MG63 (cell line): ENCODE data around the gene ERP44. TPM values are rescaled to one million over a fixed set of nuclear protein-coding genes. Genes with fewer than 3 reads are reported as not detected.
"Not testable (repeated sequence)": the region's sequence is repeated elsewhere in the genome, so short reads cannot be mapped to it uniquely, and the experiment has no call there.

ENCODE experiments used
- DNase-seq: peaks from one replicate; pipeline ENCODE4 v3.0.0-alpha.2; 2020
- H3K27me3 ChIP-seq: fragments of 250-450 bp; sonication (Bioruptor Pico); 2 replicates; pipeline ENCODE4 v1.5.1; 2020; ENCODE audit warnings: mild to moderate bottlenecking, moderate library complexity
- H3K36me3 ChIP-seq: fragments of 250-450 bp; sonication (Bioruptor Pico); 2 replicates; pipeline ENCODE4 v1.5.1; 2020; ENCODE audit warnings: mild to moderate bottlenecking, moderate library complexity
- H3K4me3 ChIP-seq: fragments of 250-450 bp; sonication (Bioruptor Pico); 2 replicates; pipeline ENCODE4 v1.5.1; 2020; ENCODE audit warnings: mild to moderate bottlenecking, moderate library complexity
- H3K9me3 ChIP-seq: fragments of 250-450 bp; sonication (Bioruptor Pico); 2 replicates; pipeline ENCODE4 v1.5.1; 2020; ENCODE audit warnings: mild to moderate bottlenecking, moderate library complexity
- total RNA-seq: library from RNA; depleted of rRNA; stranded (reverse); fragments of >200 nt; shearing (Covaris generic); gene quantifications from 2 replicates; pipeline ENCODE4 v1.2.3, GENCODE V29; 2014; ENCODE audit warnings: low replicate concordance; rRNA removed

Gene ERP44
- total RNA-seq = 9.3 and 9.9 TPM in 2 replicates

DNA sequence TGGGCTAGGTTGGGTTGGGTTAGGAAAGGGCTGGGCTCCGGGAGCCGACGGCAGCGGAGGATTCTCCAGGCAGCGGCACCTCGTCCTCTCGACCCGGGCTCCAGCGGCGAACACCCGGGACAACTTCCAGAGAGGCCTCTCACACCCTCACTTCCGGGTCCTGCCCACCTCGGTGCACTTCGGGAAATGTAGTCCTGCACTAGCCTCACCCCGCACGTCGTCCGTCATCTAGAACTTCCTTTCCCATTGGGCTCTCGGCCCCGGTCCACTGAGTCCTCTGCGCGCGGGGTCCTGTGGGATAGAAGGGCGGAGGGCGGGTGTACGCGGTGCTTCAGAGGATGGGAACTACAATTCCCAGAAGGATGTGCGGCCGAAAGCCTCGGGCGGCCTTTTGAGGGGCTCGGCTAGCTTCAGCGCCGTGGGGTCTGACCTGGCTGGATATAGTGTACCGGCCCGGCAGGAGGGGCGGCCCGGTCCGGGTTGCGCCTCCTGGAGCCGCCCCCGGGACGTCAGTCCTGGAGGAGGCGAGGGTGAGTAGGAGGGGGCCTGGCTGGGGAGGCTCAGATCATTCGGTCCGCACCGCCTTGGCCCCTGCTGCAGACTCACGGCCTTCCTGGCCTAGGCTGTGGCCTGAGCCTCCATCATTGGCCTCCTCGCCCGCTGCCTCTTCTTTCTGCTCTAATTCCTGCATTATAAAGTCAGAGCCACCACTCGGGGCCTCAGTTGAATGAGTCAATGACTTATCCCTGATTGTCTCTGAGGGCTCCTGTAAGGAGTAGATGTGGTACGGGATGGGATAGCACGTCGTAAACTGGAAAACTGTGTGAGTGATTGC, at the start of gene ERP44, which contains the start of gene INVS:
Gene ERP44, minus strand, starts transcription at position 114 of the 835 bp plus-strand sequence. CDS start 160 bp downstream, outside the sequence.
Gene INVS, plus strand, starts transcription at position 357 of the 835 bp plus-strand sequence. CDS start 5,279 bp downstream, outside the sequence.
- Histone ChIP-seq H3K27me3 (no peaks in the 10 kb centered on the region), H3K4me3 (peak within 1 kb of the TSS; percentile 79), H3K36me3 (peaks cover 7% of the 10 kb centered on the region), H3K9me3 (no peaks in the 10 kb centered on the region)
- peak; percentile 99 for DNase-seq

DNA sequence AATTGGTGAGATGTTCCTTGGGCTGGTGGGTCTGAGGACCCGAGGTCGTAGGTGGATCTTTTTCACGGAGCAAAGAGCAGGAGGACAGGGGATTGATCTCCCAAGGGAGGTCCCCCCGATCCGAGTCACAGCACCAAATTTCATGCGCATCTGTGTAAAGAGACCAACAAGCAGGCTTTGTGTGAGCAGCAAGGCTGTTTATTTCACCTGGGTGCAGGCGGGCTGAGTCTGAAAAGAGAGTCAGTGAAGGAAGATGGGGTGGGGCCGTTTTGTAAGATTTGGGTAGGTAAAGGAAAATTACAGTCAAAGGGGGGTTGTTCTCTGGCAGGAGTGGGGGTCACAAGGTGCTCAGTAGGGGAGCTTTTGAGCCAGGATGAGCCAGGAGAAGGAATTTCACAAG, 47.2 kb upstream of the ERP44 start:
- H3K9me3 ChIP-seq, H3K36me3 ChIP-seq, H3K27me3 ChIP-seq, DNase-seq, H3K4me3 ChIP-seq: not testable (repeated sequence)

- H3K36me3 ChIP-seq, H3K4me3 ChIP-seq, DNase-seq, H3K9me3 ChIP-seq, H3K27me3 ChIP-seq: not testable (repeated sequence)
These were observed 46.6 kb upstream of the ERP44 start for GRCh38 chr9:100145167-100145934.

DNA sequence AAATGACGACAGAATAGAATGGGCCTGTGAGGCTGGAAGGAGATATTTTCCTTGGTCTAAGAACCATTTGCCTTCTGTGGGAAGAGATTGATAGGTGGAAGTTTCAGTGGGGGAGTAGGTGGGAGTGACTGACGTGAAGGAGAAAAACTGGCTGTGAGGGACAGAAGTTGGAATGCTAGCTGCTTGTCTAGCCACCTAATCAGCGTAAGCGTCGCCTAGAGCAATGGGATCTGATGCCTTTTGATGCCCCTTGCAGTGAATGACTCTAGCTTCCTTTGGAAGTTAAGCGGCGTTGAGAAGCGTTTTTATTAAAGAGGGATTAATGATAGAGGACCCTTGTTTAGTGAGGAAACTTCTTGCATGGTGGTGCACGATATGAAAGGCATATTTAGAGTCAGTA, 43.1 kb upstream of the ERP44 start:
- not testable (repeated sequence) for DNase-seq, H3K36me3 ChIP-seq, H3K4me3 ChIP-seq, H3K9me3 ChIP-seq, H3K27me3 ChIP-seq

DNA sequence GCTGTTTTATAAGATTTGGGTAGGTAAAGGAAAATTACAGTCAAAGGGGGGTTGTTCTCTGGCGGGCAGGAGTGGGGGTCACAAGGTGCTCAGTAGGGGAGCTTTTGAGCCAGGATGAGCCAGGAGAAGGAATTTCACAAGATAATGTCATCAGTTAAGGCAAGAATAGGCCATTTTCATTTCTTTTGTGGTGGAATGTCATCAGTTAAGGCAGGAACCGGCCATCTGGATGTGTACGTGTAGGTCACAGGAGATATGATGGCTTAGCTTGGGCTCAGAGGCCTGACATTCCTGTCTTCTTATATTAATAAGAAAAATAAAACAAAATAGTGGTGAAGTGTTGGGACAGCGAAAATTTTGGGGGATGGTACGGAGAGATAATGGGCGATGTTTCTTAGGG, 41.5 kb upstream of the ERP44 start:
- H3K36me3 ChIP-seq, H3K4me3 ChIP-seq, H3K27me3 ChIP-seq, H3K9me3 ChIP-seq, DNase-seq: not testable (repeated sequence)

DNA sequence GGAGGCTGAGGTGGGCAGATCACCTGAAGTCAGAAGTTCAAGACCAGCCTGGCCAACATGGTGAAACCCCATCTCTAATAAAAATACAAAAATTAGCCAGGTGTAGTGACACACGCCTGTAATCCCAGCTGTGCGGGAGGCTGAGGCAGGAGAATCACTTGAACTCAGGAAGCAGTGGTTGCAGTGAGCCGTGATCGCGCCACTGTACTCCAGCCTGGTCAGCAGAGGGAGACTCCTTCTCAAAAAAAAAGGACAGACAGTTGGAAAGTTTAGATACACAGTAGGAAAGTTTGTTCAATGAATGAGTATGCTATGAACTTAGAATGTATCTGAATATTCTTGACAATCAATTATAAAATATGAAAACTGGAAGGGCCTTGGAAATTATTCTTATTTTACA, 38.0 kb upstream of the ERP44 start:
- not testable (repeated sequence) for H3K9me3 ChIP-seq, H3K27me3 ChIP-seq, DNase-seq, H3K4me3 ChIP-seq, H3K36me3 ChIP-seq

DNA sequence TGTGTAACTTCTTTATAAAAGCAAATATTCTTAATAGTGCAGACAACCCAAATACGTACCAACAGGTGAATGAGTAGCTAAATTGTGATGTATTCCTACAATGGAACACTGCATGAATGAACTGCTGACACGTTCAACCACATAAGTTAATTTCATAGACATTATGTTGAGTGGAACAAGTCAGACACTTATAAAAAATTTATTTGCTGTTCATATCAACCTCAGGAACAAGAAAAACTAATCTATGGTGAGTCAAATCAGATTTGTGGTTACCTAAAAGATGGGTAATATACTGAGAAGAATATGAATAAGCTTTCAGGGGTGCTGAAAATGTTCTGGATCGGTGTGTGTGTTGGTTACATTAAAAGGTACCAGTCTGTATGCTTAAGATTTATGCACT, 35.9 kb upstream of the ERP44 start:
- no peaks in the 10 kb centered on the region for H3K9me3 ChIP-seq
- H3K36me3 ChIP-seq = peaks cover 8% of the 10 kb centered on the region
- DNase-seq = no peak
- H3K4me3 ChIP-seq = no peak overlapping the region
- H3K27me3 ChIP-seq = no peaks in the 10 kb centered on the region

DNA sequence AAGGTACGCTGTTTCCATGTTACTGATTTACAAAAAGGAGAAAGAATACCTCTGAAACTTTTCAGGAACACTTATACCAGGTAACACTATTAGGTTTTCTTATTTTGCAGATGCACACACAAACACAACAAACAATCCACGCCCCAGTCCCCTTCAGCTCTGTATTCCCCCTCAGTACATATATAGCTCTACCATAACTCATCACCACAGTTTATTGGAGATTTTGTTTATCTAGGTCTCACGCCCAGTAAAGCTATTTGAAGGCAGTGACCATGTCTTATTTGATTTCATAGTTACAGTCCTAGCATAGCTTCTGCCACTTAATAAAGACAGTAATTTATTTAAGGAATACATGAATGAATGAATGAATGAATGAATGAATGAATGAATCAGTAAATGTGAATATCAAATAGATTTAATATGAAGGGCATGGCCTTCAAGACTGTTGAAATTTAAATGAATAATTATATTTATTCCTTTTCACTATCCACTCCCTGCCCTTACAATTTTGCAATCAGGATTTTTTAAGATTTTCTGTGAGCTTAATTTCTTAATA, 33.2 kb upstream of the ERP44 start:
- no peak overlapping the region for H3K4me3 ChIP-seq
- no peaks in the 10 kb centered on the region for H3K9me3 ChIP-seq
- no peak for DNase-seq
- H3K36me3 ChIP-seq = peaks cover 8% of the 10 kb centered on the region
- no peaks in the 10 kb centered on the region for H3K27me3 ChIP-seq

DNA sequence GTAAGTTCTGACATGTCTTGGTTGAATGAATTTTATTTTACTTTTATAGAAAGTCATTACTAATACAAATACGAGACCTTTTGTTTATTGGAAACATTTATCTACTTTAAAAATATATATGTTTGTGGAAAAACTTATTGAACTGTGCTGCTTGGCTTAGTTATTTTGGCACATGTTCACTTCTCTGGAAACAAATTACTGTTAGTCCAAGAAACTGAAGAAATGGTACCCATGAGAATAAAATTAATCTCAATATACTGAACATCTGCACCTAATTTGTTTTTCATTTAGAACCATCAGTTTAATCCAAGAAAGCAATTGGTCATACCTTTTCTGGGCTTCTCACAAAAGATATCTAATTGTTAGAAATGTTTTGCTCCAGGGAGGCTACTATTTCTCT, 32.4 kb upstream of the ERP44 start:
- Histone ChIP-seq H3K36me3 (peaks cover 8% of the 10 kb centered on the region), H3K4me3 (no peak overlapping the region), H3K27me3 (no peaks in the 10 kb centered on the region), H3K9me3 (no peaks in the 10 kb centered on the region)
- no peak for DNase-seq

DNA sequence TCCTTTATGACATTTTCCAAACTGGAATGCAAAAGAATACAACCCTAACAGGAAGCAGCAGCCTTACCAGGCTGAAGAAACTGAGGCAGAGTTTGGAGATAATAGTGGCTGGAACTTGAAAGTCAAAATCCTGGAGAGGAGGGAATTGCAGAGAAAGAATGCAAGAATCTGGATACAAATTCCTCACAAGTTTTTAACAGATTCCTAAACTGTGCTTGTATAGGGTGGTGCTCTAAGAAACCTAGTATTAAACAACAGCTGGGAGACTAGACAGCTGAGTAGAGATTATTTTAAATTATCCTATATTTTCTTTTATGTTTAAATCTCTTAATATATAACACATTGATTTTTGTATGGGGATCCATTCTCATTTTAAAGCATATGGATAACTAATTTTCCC, 31.0 kb upstream of the ERP44 start:
- peaks cover 8% of the 10 kb centered on the region for H3K36me3 ChIP-seq
- no peaks in the 10 kb centered on the region for H3K9me3 ChIP-seq
- no peak overlapping the region for H3K4me3 ChIP-seq
- no peak for DNase-seq
- no peaks in the 10 kb centered on the region for H3K27me3 ChIP-seq

- Histone ChIP-seq H3K9me3 (peaks cover 5% of the 10 kb centered on the region; the same call in 1 of the 2 replicates), H3K27me3 (no peaks in the 10 kb centered on the region), H3K4me3 (no peak overlapping the region), H3K36me3 (peaks cover 6% of the 10 kb centered on the region; the same call in 1 of the 2 replicates)
- no peak for DNase-seq
These were observed 27.6 kb upstream of the ERP44 start for GRCh38 chr9:100126423-100126822.

DNA sequence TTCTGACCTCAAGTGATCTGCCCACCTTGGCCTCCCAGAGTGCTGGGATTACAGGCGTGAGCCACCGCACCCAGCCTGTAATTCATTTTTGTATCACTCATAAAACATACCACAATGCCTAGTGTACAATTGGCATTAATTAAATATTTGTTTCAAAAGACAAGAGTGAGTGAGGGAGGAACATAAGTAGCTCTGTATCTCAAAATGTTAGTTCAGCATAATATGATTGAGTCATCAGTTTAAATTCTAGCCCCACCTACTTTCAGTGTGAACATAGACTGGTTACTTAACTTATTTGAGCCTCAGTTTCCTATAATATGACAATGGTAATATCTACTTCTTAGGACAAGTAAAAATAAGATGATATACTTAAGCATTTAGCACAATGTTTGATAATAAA, 27.1 kb upstream of the ERP44 start:
- H3K9me3 ChIP-seq = peaks cover 5% of the 10 kb centered on the region; the same call in 1 of the 2 replicates
- H3K4me3 ChIP-seq = no peak overlapping the region
- DNase-seq = no peak
- no peaks in the 10 kb centered on the region for H3K27me3 ChIP-seq
- H3K36me3 ChIP-seq = peaks cover 6% of the 10 kb centered on the region; the same call in 1 of the 2 replicates

- H3K36me3 ChIP-seq = peaks cover 7% of the 10 kb centered on the region; the same call in 1 of the 2 replicates
These were observed 26.4 kb upstream of the ERP44 start for GRCh38 chr9:100125236-100125635.

DNA sequence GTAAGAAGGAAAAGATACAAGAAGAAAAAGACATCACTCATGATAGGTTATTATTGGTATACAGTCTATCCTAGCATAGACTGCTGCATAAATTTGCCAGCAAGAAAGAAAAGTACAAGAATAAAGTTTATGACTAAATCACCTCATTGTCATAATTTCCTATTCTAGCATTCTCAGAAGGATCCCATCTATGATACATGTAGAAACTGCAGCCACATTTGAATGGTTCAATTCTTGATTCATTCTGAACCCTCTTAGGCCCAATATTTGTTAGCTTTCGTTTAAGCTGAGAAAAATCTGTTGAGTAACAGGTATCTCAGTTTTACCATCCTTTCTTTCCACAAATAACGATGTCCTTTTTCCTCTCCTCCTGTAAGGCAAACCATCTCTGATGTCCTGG, 21.5 kb upstream of the ERP44 start:
- peaks cover 9% of the 10 kb centered on the region; the same call in 1 of the 2 replicates for H3K36me3 ChIP-seq
- DNase-seq = no peak
- H3K9me3 ChIP-seq = peaks cover 5% of the 10 kb centered on the region; the same call in 1 of the 2 replicates

More at GRCh38 chr9:100125236-100125635, 26.4 kb upstream of the ERP44 start:
- no peak for DNase-seq
- no peak overlapping the region for H3K4me3 ChIP-seq
- no peaks in the 10 kb centered on the region for H3K27me3 ChIP-seq
- H3K9me3 ChIP-seq = peaks cover 5% of the 10 kb centered on the region; the same call in 1 of the 2 replicates

GRCh38 chr9:100117316-100117715, 18.5 kb upstream of the ERP44 start:
- no peaks in the 10 kb centered on the region for H3K27me3 ChIP-seq
- no peak overlapping the region for H3K4me3 ChIP-seq
- peaks cover 3% of the 10 kb centered on the region; the same call in 1 of the 2 replicates for H3K36me3 ChIP-seq
- DNase-seq = no peak
- H3K9me3 ChIP-seq = peaks cover 2% of the 10 kb centered on the region; the same call in 1 of the 2 replicates

More for the DNA sequence above, 21.5 kb upstream of the ERP44 start:
- H3K27me3 ChIP-seq = no peaks in the 10 kb centered on the region
- H3K4me3 ChIP-seq = no peak overlapping the region

GRCh38 chr9:100112677-100113336, 14.0 kb upstream of the ERP44 start:
- DNase-seq = no peak
- Histone ChIP-seq H3K27me3 (no peaks in the 10 kb centered on the region), H3K4me3 (no peak overlapping the region), H3K9me3 (no peaks in the 10 kb centered on the region), H3K36me3 (peaks cover 26% of the 10 kb centered on the region)
